H9 (cell line): ENCODE measurements around the gene ABCG5. TPM values are rescaled to one million over a fixed set of nuclear protein-coding genes. Genes with fewer than 3 reads are reported as not detected.

Experiments used
- DNase-seq: peaks from one replicate; pipeline ENCODE4 v3.0.0-alpha.2; 2017
- H2AFZ ChIP-seq: one replicate; pipeline ENCODE4 v1.6.1; 2013; ENCODE audit warnings: mild to moderate bottlenecking, low read length, control low read depth, moderate library complexity
- H2AK5ac ChIP-seq: 2 replicates; pipeline ENCODE4 v1.6.1; 2013; ENCODE audit warnings: low read length, control low read depth, mixed read lengths; ENCODE audit not compliant: insufficient read length
- H2BK120ac ChIP-seq: one replicate; pipeline ENCODE4 v1.6.1; 2013; ENCODE audit warnings: low read depth, mild to moderate bottlenecking, low read length, control low read depth, inconsistent platforms; ENCODE audit not compliant: poor library complexity, severe bottlenecking
- H2BK12ac ChIP-seq: 2 replicates; pipeline ENCODE4 v1.6.1; 2013; ENCODE audit warnings: low read length, control low read depth, mixed read lengths, low read depth; ENCODE audit not compliant: insufficient read length
- H2BK15ac ChIP-seq: 2 replicates; pipeline ENCODE4 v1.6.1; 2013; ENCODE audit warnings: low read depth, low read length, control low read depth
- H2BK20ac ChIP-seq: one replicate; pipeline ENCODE4 v1.6.1; 2013; ENCODE audit warnings: low read depth, mild to moderate bottlenecking, low read length, control low read depth, inconsistent platforms; ENCODE audit not compliant: poor library complexity, severe bottlenecking
- H2BK5ac ChIP-seq: 2 replicates; pipeline ENCODE4 v1.6.1; 2013; ENCODE audit warnings: low read length, control low read depth, mixed read lengths; ENCODE audit not compliant: insufficient read length
- H3K14ac ChIP-seq: 2 replicates; pipeline ENCODE4 v1.6.1; 2013; ENCODE audit warnings: low read length, control low read depth; ENCODE audit not compliant: insufficient read depth
- H3K18ac ChIP-seq: 2 replicates; pipeline ENCODE4 v1.6.1; 2013; ENCODE audit warnings: low read depth, mild to moderate bottlenecking, mixed read lengths, low read length, control low read depth; ENCODE audit not compliant: insufficient read length
- H3K23ac ChIP-seq: 2 replicates; pipeline ENCODE4 v1.6.1; 2013; ENCODE audit warnings: low read length, control low read depth, mixed read lengths, low read depth; ENCODE audit not compliant: insufficient read length
- H3K23me2 ChIP-seq: 2 replicates; pipeline ENCODE4 v1.6.1; 2013; ENCODE audit warnings: low read depth, mild to moderate bottlenecking, mixed read lengths, low read length, control low read depth; ENCODE audit not compliant: insufficient read length, poor library complexity, severe bottlenecking
- H3K27ac ChIP-seq: 2 replicates; pipeline ENCODE4 v1.5.1; 2013; ENCODE audit warnings: low read length, control low read depth, mixed read lengths, low read depth; ENCODE audit not compliant: insufficient read length
- H3K27me3 ChIP-seq: 2 replicates; pipeline ENCODE4 v1.6.1; 2013; ENCODE audit warnings: low read length, control low read depth, inconsistent platforms; ENCODE audit not compliant: insufficient read depth
- H3K4ac ChIP-seq: 2 replicates; pipeline ENCODE4 v1.6.1; 2013; ENCODE audit warnings: low read depth, mild to moderate bottlenecking, control low read depth, inconsistent platforms, low read length, moderate library complexity
- H3K4me1 ChIP-seq: 2 replicates; pipeline ENCODE4 v1.6.1; 2013; ENCODE audit warnings: low read length, control low read depth, inconsistent platforms; ENCODE audit not compliant: insufficient read depth
- H3K4me2 ChIP-seq: 2 replicates; pipeline ENCODE4 v1.6.1; 2013; ENCODE audit warnings: low read length, control low read depth, mixed read lengths; ENCODE audit not compliant: insufficient read length, insufficient read depth
- H3K56ac ChIP-seq: 2 replicates; pipeline ENCODE4 v1.6.1; 2013; ENCODE audit warnings: low read depth, mild to moderate bottlenecking, mixed read lengths, low read length, control low read depth; ENCODE audit not compliant: insufficient read length
- H3K79me1 ChIP-seq: 2 replicates; pipeline ENCODE4 v1.6.1; 2013; ENCODE audit warnings: low read depth, mild to moderate bottlenecking, moderate library complexity, low read length, control low read depth, inconsistent platforms; ENCODE audit not compliant: insufficient read depth, poor library complexity, severe bottlenecking
- H3K79me2 ChIP-seq: 2 replicates; pipeline ENCODE4 v1.6.1; 2013; ENCODE audit warnings: low read length, control low read depth, inconsistent platforms; ENCODE audit not compliant: insufficient read depth
- H3K9ac ChIP-seq: 2 replicates; pipeline ENCODE4 v1.6.1; 2013; ENCODE audit warnings: low read length, control low read depth, mixed read lengths; ENCODE audit not compliant: insufficient read length; ENCODE audit errors: extremely low read depth
- H3K9me3 ChIP-seq: one replicate; pipeline ENCODE4 v1.6.1; 2013; ENCODE audit warnings: low read depth, low read length, inconsistent platforms; ENCODE audit not compliant: control insufficient read depth
- H3T11ph ChIP-seq: one replicate; pipeline ENCODE4 v1.6.1; 2013; ENCODE audit warnings: mild to moderate bottlenecking, low read length, control low read depth, inconsistent platforms
- H4K20me1 ChIP-seq: one replicate; pipeline ENCODE4 v1.6.1; 2013; ENCODE audit not compliant: control insufficient read depth, insufficient read length, insufficient read depth
- H4K5ac ChIP-seq: 2 replicates; pipeline ENCODE4 v1.6.1; 2013; ENCODE audit warnings: low read depth, mild to moderate bottlenecking, mixed read lengths, low read length, control low read depth; ENCODE audit not compliant: insufficient read length
- H4K8ac ChIP-seq: replicated peaks from 2 replicates; pipeline ENCODE4 v1.6.1; 2013; ENCODE audit warnings: low read length, control low read depth, mixed read lengths, low read depth; ENCODE audit not compliant: insufficient read length
- H4K91ac ChIP-seq: 2 replicates; pipeline ENCODE4 v1.6.1; 2013; ENCODE audit warnings: low read depth, mild to moderate bottlenecking, moderate library complexity, mixed read lengths, low read length, control low read depth; ENCODE audit not compliant: insufficient read length
- H3K27ac Mint-ChIP-seq, 3 experiments: 2 replicates in 2 of 3; 3 replicates in 1 of 3; pipeline ENCODE4 v1.8.0; 2020 to 2021; ENCODE audit warnings: mixed read lengths in 3 of 3, mild to moderate bottlenecking in 1 of 3, moderate library complexity in 1 of 3
- H3K27me3 Mint-ChIP-seq: 2 replicates; pipeline ENCODE4 v1.8.0; 2021; ENCODE audit warnings: low read depth, mild to moderate bottlenecking, moderate library complexity, mixed read lengths
- H3K36me3 Mint-ChIP-seq, 3 experiments: 2 replicates in 2 of 3; 3 replicates in 1 of 3; pipeline ENCODE4 v1.8.0; 2020 to 2021; ENCODE audit warnings: low read depth in 3 of 3, mixed read lengths in 3 of 3; ENCODE audit not compliant: insufficient read depth in 1 of 3
- H3K4me1 Mint-ChIP-seq, 2 experiments: 2 replicates each; pipeline ENCODE4 v1.8.0; 2020; ENCODE audit warnings: mixed read lengths in 2 of 2
- H3K4me3 Mint-ChIP-seq, 2 experiments: 2 replicates in 1 of 2; 3 replicates in 1 of 2; pipeline ENCODE4 v1.8.0; 2020 to 2021; ENCODE audit warnings: mild to moderate bottlenecking in 2 of 2, mixed read lengths in 2 of 2, moderate library complexity in 1 of 2
- H3K9me3 Mint-ChIP-seq, 2 experiments: 2 replicates in 1 of 2; 3 replicates in 1 of 2; pipeline ENCODE4 v1.8.0; 2020; ENCODE audit warnings: mild to moderate bottlenecking in 2 of 2, mixed read lengths in 2 of 2, moderate library complexity in 1 of 2
- CTCF ChIP-seq: fragments of 200-600 bp; sonication (generic); conservative IDR thresholded peaks from 3 replicates; pipeline ENCODE4 v1.8.0; 2021; ENCODE audit warnings: antibody characterized with exemption, mild to moderate bottlenecking
- WGBS: extraction: QIAGEN DNeasy Blood & Tissue Kit; methylation state at CpG from one replicate; pipeline ENCODE4 v1.1.7; 2013; ENCODE audit warnings: missing lambda C conversion rate, low lambda C conversion rate, mixed read lengths; ENCODE audit not compliant: insufficient read length; ENCODE audit errors: extremely low coverage; 5-methylcytosine and 5-hydroxymethylcytosine counted together
- total RNA-seq: library from RNA; stranded (reverse); gene quantifications from 2 replicates; pipeline ENCODE4 v1.2.1, GENCODE V29; 2021

Gene ABCG5
- total RNA-seq, 1 experiment from 2014 or later = not detected

DNA sequence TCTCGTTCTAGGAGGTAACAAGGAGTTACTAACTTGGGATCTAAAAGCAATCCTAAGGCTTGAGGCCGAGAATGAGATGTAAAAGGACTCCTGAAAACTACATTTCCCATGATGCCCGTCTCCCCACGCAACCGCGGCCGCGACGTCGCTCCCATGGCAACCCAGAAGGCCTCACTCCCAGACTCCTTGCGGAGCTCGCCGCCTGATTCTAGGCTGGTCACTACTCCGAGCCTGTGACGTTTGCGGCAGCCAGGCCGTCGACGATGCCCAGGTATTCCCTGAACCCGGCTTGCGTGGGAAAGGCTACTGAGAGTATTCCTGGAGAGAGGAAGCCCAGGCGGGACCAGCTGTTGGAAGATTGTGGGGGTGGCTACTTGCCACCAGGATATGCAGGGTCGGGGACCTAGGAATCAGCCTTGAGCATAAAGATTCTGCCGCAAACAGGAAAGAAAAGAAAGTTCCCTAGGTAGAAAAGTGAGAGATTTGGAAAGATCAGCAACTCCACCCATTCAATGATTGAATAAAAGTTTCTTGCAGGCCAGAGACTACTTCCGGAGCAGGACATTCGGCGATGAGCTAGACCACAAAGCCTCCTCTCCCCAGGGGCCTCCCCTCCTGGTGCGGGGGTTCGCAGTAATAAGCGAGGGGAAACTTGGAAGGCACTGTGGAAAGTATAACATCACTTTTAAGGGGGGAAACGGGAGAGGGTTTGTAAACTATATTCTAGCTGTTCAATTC is 64.6 kb downstream of the ABCG5 start, which contains the start of gene DYNC2LI1:
DYNC2LI1 (plus strand) TSS at position 164 of the 738 bp plus-strand sequence; CDS start at position 264, 100 bp downstream.
- Mint-ChIP-seq H3K36me3 (no peaks in the 10 kb centered on the region), H3K9me3 (no peaks in the 10 kb centered on the region), H3K4me3 (peak within 1 kb of the TSS; percentile 89 to 93), H3K4me1 (peaks cover 3 to 8% of the 10 kb centered on the region in 2 experiments), H3K27me3 (no peaks in the 10 kb centered on the region), H3K27ac (peak within 1 kb of the TSS; percentile 81 to 99 (median 98))
- Histone ChIP-seq H2BK12ac (no peak within 1 kb of the TSS), H2BK120ac (no peak within 1 kb of the TSS), H3K79me2 (no peaks in the 10 kb centered on the region), H2AFZ (peak within 1 kb of the TSS; percentile 92), H3K18ac (no peak within 1 kb of the TSS), H2BK15ac (no peak within 1 kb of the TSS), H3K79me1 (no peaks in the 10 kb centered on the region), H3K56ac (no peak within 1 kb of the TSS), H3K14ac (no peak within 1 kb of the TSS), H3K4ac (no peak within 1 kb of the TSS), H2BK20ac (no peak within 1 kb of the TSS), H3K23me2 (peaks cover 7% of the 10 kb centered on the region), H4K91ac (no peak within 1 kb of the TSS), H2BK5ac (no peak within 1 kb of the TSS), H4K5ac (no peak within 1 kb of the TSS), H4K8ac (no peak within 1 kb of the TSS), H3K23ac (no peak within 1 kb of the TSS), H3T11ph (no peak within 1 kb of the TSS), H3K4me1 (no peaks in the 10 kb centered on the region), H3K27me3 (no peaks in the 10 kb centered on the region), H3K27ac (no peak within 1 kb of the TSS), H4K20me1 (no peaks in the 10 kb centered on the region), H2AK5ac (no peak within 1 kb of the TSS), H3K4me2 (peak within 1 kb of the TSS; percentile 89), H3K9ac (peak within 1 kb of the TSS; percentile 24), H3K9me3 (no peaks in the 10 kb centered on the region)
- no CpG with 5 or more reads among the region's 31 CpGs for WGBS
- no peak for TF ChIP-seq CTCF
- peak; percentile 96 for DNase-seq
